ENCODE measurements around the gene LRRC36. TPM values are rescaled to one million over a fixed set of nuclear protein-coding genes. Genes with fewer than 3 reads are reported as not detected.
"Not testable (repeated sequence)": the region's sequence is repeated elsewhere in the genome, so short reads cannot be mapped to it uniquely, and the experiment has no call there.

LRRC36 gene
- total RNA-seq, 1 experiment from 2014 or later = not detected

DNA sequence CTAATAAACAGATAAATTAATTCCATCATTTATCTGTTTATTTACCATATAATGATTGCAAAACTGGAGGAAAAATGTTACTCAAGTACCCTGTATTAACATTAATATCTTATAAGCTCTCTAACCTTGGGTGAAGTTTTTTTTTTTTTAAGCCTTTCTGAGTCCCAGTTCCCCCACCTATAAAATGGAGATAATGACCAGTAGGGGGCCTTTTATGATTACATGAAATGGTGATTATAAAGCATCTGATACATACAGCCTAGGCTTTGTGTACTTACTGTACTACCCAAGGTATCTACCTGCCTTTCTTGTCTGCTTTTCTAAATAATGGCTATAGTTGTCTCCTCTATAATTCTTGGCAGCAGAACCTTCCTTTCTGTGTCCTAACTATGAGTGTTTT is 22.6 kb downstream of the LRRC36 start:
- Histone ChIP-seq H3F3A (ENCODE audit: insufficient read depth, low read depth) (no peaks in the 10 kb centered on the region), H3K79me2 (ENCODE audit: low read depth) (no peaks in the 10 kb centered on the region), H4K20me1 (ENCODE audit: insufficient read depth) (no peaks in the 10 kb centered on the region), H3K4me2 (no peak overlapping the region), H2AFZ (no peak overlapping the region), H3K4me1 (replicated peaks; ENCODE audit: insufficient read depth) (peaks cover 11% of the 10 kb centered on the region), H3K27me3 (ENCODE audit: insufficient read depth, low read depth) (no peaks in the 10 kb centered on the region), H3K9me3 (ENCODE audit: insufficient read depth, low read depth) (no peaks in the 10 kb centered on the region), H3K27ac (no peak overlapping the region), H3K36me3 (ENCODE audit: low read depth) (no peaks in the 10 kb centered on the region), H3K9me2 (ENCODE audit: insufficient read depth) (no peaks in the 10 kb centered on the region), H3K4me3 (no peak overlapping the region)
- POLR2A ChIA-PET (ENCODE audit: unreplicated experiment) = interaction anchor here (0.6 kb wide), 1 partner anchor 71 kb away, joined by 7 read pairs; no protein-coding TSS in a partner anchor
- TF ChIP-seq, protein P1, sequence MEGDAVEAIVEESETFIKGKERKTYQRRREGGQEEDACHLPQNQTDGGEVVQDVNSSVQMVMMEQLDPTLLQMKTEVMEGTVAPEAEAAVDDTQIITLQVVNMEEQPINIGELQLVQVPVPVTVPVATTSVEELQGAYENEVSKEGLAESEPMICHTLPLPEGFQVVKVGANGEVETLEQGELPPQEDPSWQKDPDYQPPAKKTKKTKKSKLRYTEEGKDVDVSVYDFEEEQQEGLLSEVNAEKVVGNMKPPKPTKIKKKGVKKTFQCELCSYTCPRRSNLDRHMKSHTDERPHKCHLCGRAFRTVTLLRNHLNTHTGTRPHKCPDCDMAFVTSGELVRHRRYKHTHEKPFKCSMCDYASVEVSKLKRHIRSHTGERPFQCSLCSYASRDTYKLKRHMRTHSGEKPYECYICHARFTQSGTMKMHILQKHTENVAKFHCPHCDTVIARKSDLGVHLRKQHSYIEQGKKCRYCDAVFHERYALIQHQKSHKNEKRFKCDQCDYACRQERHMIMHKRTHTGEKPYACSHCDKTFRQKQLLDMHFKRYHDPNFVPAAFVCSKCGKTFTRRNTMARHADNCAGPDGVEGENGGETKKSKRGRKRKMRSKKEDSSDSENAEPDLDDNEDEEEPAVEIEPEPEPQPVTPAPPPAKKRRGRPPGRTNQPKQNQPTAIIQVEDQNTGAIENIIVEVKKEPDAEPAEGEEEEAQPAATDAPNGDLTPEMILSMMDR (conservative IDR thresholded peaks at IDR 0.05) = peak; percentile 61
- no peak for TF ChIP-seq EZH2 (IDR thresholded peaks at IDR 0.05; ENCODE audit: low read depth)
- no peak for DNase-seq
- no TSS peak for BruUV-seq (replicated peaks)
- intact Hi-C loops (cut with micrococcal nuclease; ENCODE audit: unreplicated experiment) = no loop called here
- CTCF ChIA-PET = interaction anchor here (0.6 to 1.0 kb wide), 4 partner anchors 40 to 79 kb away, joined by 3 to 5 read pairs (median 4); no protein-coding TSS in a partner anchor

DNA sequence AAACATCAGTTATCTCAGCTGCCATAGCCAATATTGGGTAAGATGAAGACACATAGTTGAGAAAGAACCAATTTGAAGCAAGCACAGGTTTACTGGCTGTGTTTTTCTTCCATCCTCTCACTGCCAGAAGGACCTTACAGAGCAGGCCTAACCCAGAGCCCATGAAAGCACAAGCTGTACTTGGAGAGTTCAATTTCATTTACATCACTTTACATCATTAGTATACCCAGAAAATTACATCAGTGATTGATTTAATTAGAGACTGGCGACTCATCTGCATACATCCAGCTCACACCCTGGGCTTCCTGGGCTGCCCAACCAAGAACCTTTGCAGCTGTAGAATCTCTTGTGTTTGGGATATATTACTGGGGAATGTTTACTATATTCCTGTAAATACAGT is 23.7 kb downstream of the LRRC36 start:
- no peaks in the 10 kb centered on the region for H3K36me3 ChIP-seq (ENCODE audit: low read depth)
- ChIA-PET CTCF (no interaction called here), POLR2A (ENCODE audit: unreplicated experiment) (interaction anchor here (0.7 kb wide), 1 partner anchor 85 kb away, joined by 6 read pairs; no protein-coding TSS in a partner anchor)
- no TSS peak for BruUV-seq (replicated peaks)
- no peaks in the 10 kb centered on the region for H3F3A ChIP-seq (ENCODE audit: insufficient read depth, low read depth)
- no peaks in the 10 kb centered on the region for H3K9me2 ChIP-seq (ENCODE audit: insufficient read depth)
- no peak for DNase-seq
- H3K27ac ChIP-seq = no peak overlapping the region
- no peak overlapping the region for H3K4me2 ChIP-seq
- peaks cover 11% of the 10 kb centered on the region for H3K4me1 ChIP-seq (replicated peaks; ENCODE audit: insufficient read depth)
- H3K9me3 ChIP-seq (ENCODE audit: insufficient read depth, low read depth) = no peaks in the 10 kb centered on the region
- no peaks in the 10 kb centered on the region for H3K79me2 ChIP-seq (ENCODE audit: low read depth)
- 0 out of 2 replicates have a peak overlapping the region, but pooled peaks have one; percentile 26 for H2AFZ ChIP-seq
- no peaks in the 10 kb centered on the region for H4K20me1 ChIP-seq (ENCODE audit: insufficient read depth)
- TF ChIP-seq, protein P1 (conservative IDR thresholded peaks at IDR 0.05) = no peak
- intact Hi-C loops (cut with micrococcal nuclease; ENCODE audit: unreplicated experiment) = no loop called here
- no peak overlapping the region for H3K4me3 ChIP-seq
- no peaks in the 10 kb centered on the region for H3K27me3 ChIP-seq (ENCODE audit: insufficient read depth, low read depth)

DNA sequence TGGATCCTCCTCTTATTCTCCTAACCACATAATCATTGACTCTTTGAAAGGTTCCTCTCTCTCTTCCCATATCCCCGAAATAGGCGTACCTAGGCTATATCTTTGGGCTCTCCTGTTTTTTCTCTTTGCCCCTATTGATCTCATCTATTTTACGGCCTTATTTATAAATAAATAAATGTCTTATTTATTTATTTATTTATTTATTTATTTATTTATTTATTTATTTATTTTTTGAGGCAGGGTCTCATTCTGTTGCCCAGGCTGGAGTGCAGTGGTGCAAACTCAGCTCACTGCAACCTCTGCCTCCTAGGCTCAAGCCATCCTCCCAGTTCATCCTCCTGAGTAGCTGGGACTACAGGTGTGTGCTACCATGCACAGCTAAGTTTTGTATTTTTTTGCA is 25.8 kb downstream of the LRRC36 start:
- H3K27me3 ChIP-seq (ENCODE audit: insufficient read depth, low read depth); H2AFZ ChIP-seq; H3K4me3 ChIP-seq; H3F3A ChIP-seq (ENCODE audit: insufficient read depth, low read depth); intact Hi-C loops (cut with micrococcal nuclease; ENCODE audit: unreplicated experiment); H3K9me3 ChIP-seq (ENCODE audit: insufficient read depth, low read depth); H3K27ac ChIP-seq; BruUV-seq (replicated peaks); DNase-seq; H3K4me2 ChIP-seq; H3K9me2 ChIP-seq (ENCODE audit: insufficient read depth); H3K4me1 ChIP-seq (replicated peaks; ENCODE audit: insufficient read depth); H4K20me1 ChIP-seq (ENCODE audit: insufficient read depth); H3K79me2 ChIP-seq (ENCODE audit: low read depth); H3K36me3 ChIP-seq (ENCODE audit: low read depth): not testable (repeated sequence)
- ChIA-PET CTCF (interaction anchor here (0.8 kb wide), 1 partner anchor 13 kb away, joined by 3 read pairs; no protein-coding TSS in a partner anchor), POLR2A (ENCODE audit: unreplicated experiment) (interaction anchor here (0.6 kb wide), 1 partner anchor 14 kb away, joined by 10 read pairs; no protein-coding TSS in a partner anchor)

DNA sequence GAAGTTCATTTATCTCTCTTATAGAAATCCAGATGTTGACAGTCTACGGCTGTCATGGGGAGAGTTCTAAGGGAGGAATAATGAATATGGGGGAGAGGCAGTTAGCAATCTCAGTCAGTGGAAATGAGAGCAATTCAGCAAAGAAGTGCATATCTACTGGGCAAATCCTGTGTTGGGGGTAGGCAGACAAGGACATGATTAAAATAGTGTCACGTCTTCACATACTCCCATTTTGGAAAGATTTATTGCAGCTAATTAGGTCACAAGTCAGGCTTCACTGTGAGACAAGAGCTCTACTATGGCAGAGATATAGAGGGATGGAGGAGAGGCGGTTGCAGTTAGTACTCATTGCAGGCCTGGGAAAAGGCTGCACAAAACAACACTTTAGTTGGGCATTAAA is 29.8 kb downstream of the LRRC36 start:
- CTCF ChIA-PET = interaction anchor here (1.2 kb wide), 1 partner anchor 17 kb away, joined by 3 read pairs; no protein-coding TSS in a partner anchor

More for the DNA sequence above, 29.8 kb downstream of the LRRC36 start:
- Histone ChIP-seq H3K79me2 (ENCODE audit: low read depth) (no peaks in the 10 kb centered on the region), H3K27ac (no peak overlapping the region), H3K4me1 (replicated peaks; ENCODE audit: insufficient read depth) (no peaks in the 10 kb centered on the region), H3K4me3 (no peak overlapping the region), H2AFZ (no peak overlapping the region), H3K27me3 (ENCODE audit: insufficient read depth, low read depth) (no peaks in the 10 kb centered on the region), H3K4me2 (no peak overlapping the region), H3K9me3 (ENCODE audit: insufficient read depth, low read depth) (no peaks in the 10 kb centered on the region), H3K9me2 (ENCODE audit: insufficient read depth) (no peaks in the 10 kb centered on the region), H3F3A (ENCODE audit: insufficient read depth, low read depth) (no peaks in the 10 kb centered on the region), H3K36me3 (ENCODE audit: low read depth) (no peaks in the 10 kb centered on the region), H4K20me1 (ENCODE audit: insufficient read depth) (no peaks in the 10 kb centered on the region)
- BruUV-seq (replicated peaks) = no TSS peak
- intact Hi-C loops (cut with micrococcal nuclease; ENCODE audit: unreplicated experiment) = no loop called here
- TF ChIP-seq, protein P1 (conservative IDR thresholded peaks at IDR 0.05) = no peak
- no peak for TF ChIP-seq EZH2 (IDR thresholded peaks at IDR 0.05; ENCODE audit: low read depth)
- POLR2A ChIA-PET (ENCODE audit: unreplicated experiment) = no interaction called here
- no peak for DNase-seq
